GM18873 (cell line): ENCODE measurements around the gene TM2D3.
A peak's percentile ranks its signal among the peaks of the same experiment; 100 is the strongest.

Experiments
- ATAC-seq: cut with Tn5 transposase; IDR thresholded peaks from one replicate; pipeline ENCODE4 v1.9.1; 2021; ENCODE audit warnings: mild to moderate bottlenecking, moderate library complexity, moderate number of reproducible peaks; ENCODE audit not compliant: unreplicated experiment, low FRiP score

TM2D3 gene

GRCh38 chr15:101652098-101652785, at the start of gene TM2D3:
TSS of gene TM2D3 (minus strand) at chr15:101652381. CDS start at chr15:101652361, 20 bp downstream.
- ATAC-seq: peak; percentile 70

- no peak for ATAC-seq
These were observed 46.1 kb upstream of the TM2D3 start for GRCh38 chr15:101698314-101698713.

GRCh38 chr15:101697488-101697887, 45.3 kb upstream of the TM2D3 start:
- ATAC-seq: no peak

GRCh38 chr15:101696829-101697228, 44.6 kb upstream of the TM2D3 start:
- ATAC-seq: no peak

GRCh38 chr15:101694261-101694660, 42.1 kb upstream of the TM2D3 start:
- ATAC-seq: no peak

GRCh38 chr15:101692801-101693598, 40.8 kb upstream of the TM2D3 start:
- no peak for ATAC-seq

GRCh38 chr15:101689901-101690300, 37.7 kb upstream of the TM2D3 start:
- no peak for ATAC-seq

GRCh38 chr15:101686718-101687117, 34.5 kb upstream of the TM2D3 start:
- ATAC-seq: no peak

GRCh38 chr15:101684877-101685276, 32.7 kb upstream of the TM2D3 start:
- ATAC-seq: no peak

GRCh38 chr15:101684384-101684783, 32.2 kb upstream of the TM2D3 start:
- ATAC-seq: no peak

- ATAC-seq: no peak
These were observed 27.6 kb upstream of the TM2D3 start for GRCh38 chr15:101679806-101680205.

GRCh38 chr15:101676921-101677329, 24.7 kb upstream of the TM2D3 start:
- ATAC-seq: no peak

GRCh38 chr15:101675796-101676582, 23.8 kb upstream of the TM2D3 start:
- peak; percentile 82 for ATAC-seq

- ATAC-seq: no peak
These were observed 22.8 kb upstream of the TM2D3 start for GRCh38 chr15:101675015-101675414.

- no peak for ATAC-seq
These were observed 20.1 kb upstream of the TM2D3 start for GRCh38 chr15:101672298-101672697.

- no peak for ATAC-seq
These were observed 17.6 kb upstream of the TM2D3 start for GRCh38 chr15:101669744-101670143.

GRCh38 chr15:101667881-101668280, 15.7 kb upstream of the TM2D3 start:
- ATAC-seq: no peak

GRCh38 chr15:101664303-101664913, 12.2 kb upstream of the TM2D3 start:
- no peak for ATAC-seq

GRCh38 chr15:101662203-101662602, 10.0 kb upstream of the TM2D3 start:
- no peak for ATAC-seq

GRCh38 chr15:101660005-101660404, 7.8 kb upstream of the TM2D3 start:
- ATAC-seq: no peak
